Measurements from ENCODE around the gene SLC16A12. TPM values are rescaled to one million over a fixed set of nuclear protein-coding genes. Genes with fewer than 3 reads are reported as not detected.
A peak's percentile ranks its signal among the peaks of the same experiment; 100 is the strongest.
"Not testable (repeated sequence)": the region's sequence is repeated elsewhere in the genome, so short reads cannot be mapped to it uniquely, and the experiment has no call there.

The SLC16A12 gene
- total and polyA plus RNA-seq, 4 donors, result 0.21 to 6.7 (median 0.54) TPM

DNA sequence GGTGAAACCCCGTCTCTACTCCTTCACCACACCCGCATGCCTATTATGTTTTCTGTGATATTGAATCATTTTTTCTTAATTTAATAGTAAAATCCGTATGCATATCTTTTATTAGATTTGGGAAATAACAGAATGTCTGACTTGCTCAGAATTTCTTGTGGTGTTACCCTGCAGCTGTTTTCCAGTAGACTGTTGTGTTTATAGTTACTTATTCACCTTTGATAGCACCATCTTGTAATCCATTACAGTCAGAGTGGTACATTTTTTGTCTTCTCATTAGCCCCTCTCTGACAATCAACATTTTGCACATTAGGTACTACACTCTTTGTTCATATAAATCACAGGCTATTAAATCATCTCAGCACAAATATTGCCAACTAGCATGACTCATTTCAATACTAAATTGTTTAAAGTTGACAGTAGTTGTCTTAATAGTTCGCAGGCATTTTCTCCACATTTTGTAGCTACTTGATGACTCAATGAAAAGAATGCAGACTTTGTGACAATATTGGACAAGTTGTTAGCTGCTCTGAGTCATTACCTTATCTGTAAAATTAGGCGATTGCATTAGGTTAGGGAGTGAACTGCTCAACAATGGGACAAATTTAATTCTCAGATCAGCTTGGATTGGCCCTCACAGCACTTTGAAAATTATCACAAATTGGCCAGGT, 17.8 kb upstream of the SLC16A12 start:
- H3K9me3 ChIP-seq (ENCODE audit: control insufficient read depth, low read length), result no peaks in the 10 kb centered on the region
- no peak overlapping the region for H3K27ac ChIP-seq (ENCODE audit: low read depth in 1 of 2, low read length in 2 of 2)
- no peaks in the 10 kb centered on the region for H3K4me1 ChIP-seq (ENCODE audit: control insufficient read depth in 1 of 2, insufficient read depth in 2 of 2, low read length in 2 of 2)
- no peak overlapping the region for H3K4me3 ChIP-seq (ENCODE audit: low read length in 2 of 2)
- no peak for DNase-seq
- peak; percentile 59 for ATAC-seq (ENCODE audit: low FRiP score)
- WGBS, 2 donors, result 44 to 45% methylated on average over 5 of the region's 5 CpGs
- H3K36me3 ChIP-seq (ENCODE audit: control insufficient read depth in 1 of 2, insufficient read depth in 2 of 2, low read length in 1 of 2), result no peaks in the 10 kb centered on the region
- intact Hi-C loops (cut with DNase I), result no loop called here
- H3K27me3 ChIP-seq (ENCODE audit: control insufficient read depth in 1 of 2, insufficient read depth in 2 of 2, low read length in 1 of 2), result no peaks in the 10 kb centered on the region

DNA sequence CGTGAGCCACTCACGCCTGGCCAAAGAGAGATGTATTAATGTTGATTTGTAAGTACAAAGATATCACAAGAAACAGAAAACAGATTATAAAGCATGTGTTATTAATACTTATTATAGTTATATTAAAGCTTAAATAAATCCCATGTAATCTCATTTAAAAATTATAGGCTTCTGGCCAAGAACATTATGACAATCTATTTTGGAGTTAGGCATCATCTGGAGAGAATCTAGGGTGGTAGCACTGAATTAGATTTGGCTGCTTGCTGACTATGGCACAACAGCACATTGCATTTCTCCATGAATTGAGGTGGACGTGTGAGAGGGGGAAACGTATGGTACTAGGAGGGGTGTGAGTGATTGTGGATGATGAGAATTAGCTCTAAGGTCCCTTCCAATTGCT, 16.8 kb upstream of the SLC16A12 start:
- DNase-seq, result no peak
- no peak overlapping the region for H3K27ac ChIP-seq (ENCODE audit: low read depth in 1 of 2, low read length in 2 of 2)
- WGBS, 2 donors, result 74% methylated on average over 4 of the region's 4 CpGs
- H3K36me3 ChIP-seq (ENCODE audit: control insufficient read depth in 1 of 2, insufficient read depth in 2 of 2, low read length in 1 of 2), result no peaks in the 10 kb centered on the region
- no peaks in the 10 kb centered on the region for H3K4me1 ChIP-seq (ENCODE audit: control insufficient read depth in 1 of 2, insufficient read depth in 2 of 2, low read length in 2 of 2)
- no peak for ATAC-seq (ENCODE audit: low FRiP score)
- H3K4me3 ChIP-seq (ENCODE audit: low read length in 2 of 2), result no peak overlapping the region
- intact Hi-C loops (cut with DNase I), result no loop called here
- H3K27me3 ChIP-seq (ENCODE audit: control insufficient read depth in 1 of 2, insufficient read depth in 2 of 2, low read length in 1 of 2), result no peaks in the 10 kb centered on the region
- no peaks in the 10 kb centered on the region for H3K9me3 ChIP-seq (ENCODE audit: control insufficient read depth, low read length)

DNA sequence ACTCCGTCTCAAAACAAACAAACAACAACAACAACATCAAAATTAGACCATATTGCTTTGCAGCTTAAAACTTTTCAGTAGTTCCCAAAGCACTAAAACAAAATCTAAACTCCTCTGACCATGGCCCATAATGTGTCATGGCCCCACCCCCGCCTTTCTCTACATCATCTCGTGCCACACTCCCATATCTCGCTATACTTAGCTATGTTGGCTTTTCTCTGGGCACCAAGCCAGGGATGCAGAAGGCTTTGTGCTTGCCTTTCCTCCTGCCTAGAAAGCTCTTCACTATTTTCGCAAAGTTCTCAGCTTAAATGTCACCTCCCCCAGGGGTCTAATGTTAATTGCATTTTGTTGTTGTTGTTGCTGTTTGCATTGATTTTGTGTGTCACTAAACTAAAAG, 15.1 kb upstream of the SLC16A12 start:
- intact Hi-C loops (cut with DNase I), result no loop called here
- Histone ChIP-seq H3K36me3 (ENCODE audit: control insufficient read depth in 1 of 2, insufficient read depth in 2 of 2, low read length in 1 of 2) (no peaks in the 10 kb centered on the region), H3K27me3 (ENCODE audit: control insufficient read depth in 1 of 2, insufficient read depth in 2 of 2, low read length in 1 of 2) (no peaks in the 10 kb centered on the region), H3K27ac (ENCODE audit: low read depth in 1 of 2, low read length in 2 of 2) (no peak overlapping the region), H3K4me3 (ENCODE audit: low read length in 2 of 2) (no peak overlapping the region), H3K9me3 (ENCODE audit: control insufficient read depth, low read length) (no peaks in the 10 kb centered on the region), H3K4me1 (ENCODE audit: control insufficient read depth in 1 of 2, insufficient read depth in 2 of 2, low read length in 2 of 2) (no peaks in the 10 kb centered on the region)
- WGBS, 2 donors, result 22 to 26% methylated on average over 5 of the region's 5 CpGs
- ATAC-seq (ENCODE audit: low FRiP score), result no peak
- peak in 1 of 2 donors; percentile 48 for DNase-seq

DNA sequence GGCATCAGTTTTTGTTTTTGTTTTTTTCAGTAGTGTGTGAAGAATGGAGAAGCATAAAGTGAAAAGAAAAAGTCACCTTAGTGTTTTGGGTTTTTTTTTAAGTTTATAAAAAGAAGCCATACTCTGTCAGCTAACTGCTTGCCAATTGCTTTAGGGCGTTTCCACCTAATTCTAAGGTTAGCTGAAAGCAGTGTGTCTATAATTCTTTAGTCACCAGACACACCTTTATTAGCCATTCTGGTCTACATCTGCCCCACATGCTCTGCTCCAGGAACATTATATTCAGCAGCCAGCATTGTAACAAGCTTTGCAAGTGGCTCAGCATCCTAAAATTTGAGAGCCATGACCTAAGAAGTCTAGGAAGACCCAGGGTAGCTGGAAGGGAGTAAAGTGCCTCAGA, 14.1 kb upstream of the SLC16A12 start:
- H3K9me3 ChIP-seq (ENCODE audit: control insufficient read depth, low read length), result no peaks in the 10 kb centered on the region
- ATAC-seq (ENCODE audit: low FRiP score) (no peak), DNase-seq (no peak)
- no peaks in the 10 kb centered on the region for H3K4me1 ChIP-seq (ENCODE audit: control insufficient read depth in 1 of 2, insufficient read depth in 2 of 2, low read length in 2 of 2)
- 80 to 89% methylated on average over 1 of the region's 1 CpG for WGBS, 2 donors
- intact Hi-C loops (cut with DNase I), result no loop called here
- H3K4me3 ChIP-seq (ENCODE audit: low read length in 2 of 2), result no peak overlapping the region
- H3K27ac ChIP-seq (ENCODE audit: low read depth in 1 of 2, low read length in 2 of 2), result no peak overlapping the region
- H3K27me3 ChIP-seq (ENCODE audit: control insufficient read depth in 1 of 2, insufficient read depth in 2 of 2, low read length in 1 of 2), result no peaks in the 10 kb centered on the region
- H3K36me3 ChIP-seq (ENCODE audit: control insufficient read depth in 1 of 2, insufficient read depth in 2 of 2, low read length in 1 of 2), result no peaks in the 10 kb centered on the region

DNA sequence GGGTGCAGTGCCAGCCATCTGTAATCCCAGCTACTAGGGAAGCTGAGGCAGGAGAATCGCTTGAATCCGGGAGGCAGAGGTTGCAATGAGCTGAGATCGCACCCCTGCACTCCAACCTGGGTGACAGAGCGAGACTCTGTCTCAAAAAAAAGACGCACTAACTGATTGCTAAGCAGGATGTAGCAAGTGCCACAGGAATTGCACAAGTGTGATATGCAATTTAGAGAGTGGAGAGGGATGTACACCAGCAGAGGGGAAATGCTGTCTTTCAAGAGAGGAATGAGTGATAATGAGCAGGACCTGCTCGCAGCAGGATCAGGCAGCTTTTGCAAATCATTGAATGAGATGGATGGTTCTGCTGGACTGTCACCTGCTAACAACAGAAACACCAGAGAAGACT, 13.3 kb upstream of the SLC16A12 start:
- Histone ChIP-seq H3K9me3 (ENCODE audit: control insufficient read depth, low read length) (no peaks in the 10 kb centered on the region), H3K27me3 (ENCODE audit: control insufficient read depth in 1 of 2, insufficient read depth in 2 of 2, low read length in 1 of 2) (no peaks in the 10 kb centered on the region), H3K27ac (ENCODE audit: low read depth in 1 of 2, low read length in 2 of 2) (no peak overlapping the region), H3K36me3 (ENCODE audit: control insufficient read depth in 1 of 2, insufficient read depth in 2 of 2, low read length in 1 of 2) (no peaks in the 10 kb centered on the region), H3K4me1 (ENCODE audit: control insufficient read depth in 1 of 2, insufficient read depth in 2 of 2, low read length in 2 of 2) (no peaks in the 10 kb centered on the region), H3K4me3 (ENCODE audit: low read length in 2 of 2) (no peak overlapping the region)
- no peak for ATAC-seq (ENCODE audit: low FRiP score)
- no peak for DNase-seq
- intact Hi-C loops (cut with DNase I), result no loop called here
- 94 to 96% methylated on average over 6 of the region's 6 CpGs for WGBS, 2 donors

DNA sequence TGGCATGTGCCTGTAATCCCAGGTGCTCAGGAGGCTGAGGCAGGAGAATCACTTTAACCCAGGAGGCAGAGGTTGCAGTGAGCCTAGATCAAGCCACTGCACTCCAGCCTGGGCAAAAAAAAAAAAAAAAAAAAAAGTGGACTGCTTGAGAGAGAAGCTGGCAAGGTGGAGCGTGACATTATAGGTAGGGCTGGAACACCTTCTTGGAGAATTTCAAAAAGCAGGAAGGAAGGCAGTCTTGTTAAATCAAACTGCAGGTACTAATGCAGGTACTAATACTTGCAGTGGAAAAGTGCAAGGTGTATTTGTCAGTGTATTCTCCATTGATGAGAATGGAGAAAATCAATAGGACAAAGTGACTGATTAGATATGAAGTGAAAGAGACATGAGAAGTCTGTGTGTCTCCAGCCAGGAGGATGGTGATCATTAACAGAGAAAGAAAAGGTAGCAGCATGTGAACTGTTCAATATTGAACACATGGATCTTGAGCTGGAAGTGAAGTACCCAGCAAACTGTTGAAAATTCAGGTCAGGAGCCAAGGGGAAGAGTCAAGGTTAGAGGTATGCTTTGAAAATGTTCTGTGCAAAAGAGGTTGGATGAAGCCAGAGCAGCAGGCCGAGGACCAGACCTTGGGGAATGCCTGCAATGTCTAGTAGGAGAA, 12.6 kb upstream of the SLC16A12 start:
- no peaks in the 10 kb centered on the region for H3K4me1 ChIP-seq (ENCODE audit: control insufficient read depth in 1 of 2, insufficient read depth in 2 of 2, low read length in 2 of 2)
- H3K36me3 ChIP-seq (ENCODE audit: control insufficient read depth in 1 of 2, insufficient read depth in 2 of 2, low read length in 1 of 2), result no peaks in the 10 kb centered on the region
- intact Hi-C loops (cut with DNase I), result no loop called here
- no peaks in the 10 kb centered on the region for H3K27me3 ChIP-seq (ENCODE audit: control insufficient read depth in 1 of 2, insufficient read depth in 2 of 2, low read length in 1 of 2)
- H3K27ac ChIP-seq (ENCODE audit: low read depth in 1 of 2, low read length in 2 of 2), result no peak overlapping the region
- no peak for DNase-seq
- ATAC-seq (ENCODE audit: low FRiP score), result no peak
- H3K4me3 ChIP-seq (ENCODE audit: low read length in 2 of 2), result no peak overlapping the region
- 88 to 90% methylated on average over 2 of the region's 2 CpGs for WGBS, 2 donors
- H3K9me3 ChIP-seq (ENCODE audit: control insufficient read depth, low read length), result no peaks in the 10 kb centered on the region

DNA sequence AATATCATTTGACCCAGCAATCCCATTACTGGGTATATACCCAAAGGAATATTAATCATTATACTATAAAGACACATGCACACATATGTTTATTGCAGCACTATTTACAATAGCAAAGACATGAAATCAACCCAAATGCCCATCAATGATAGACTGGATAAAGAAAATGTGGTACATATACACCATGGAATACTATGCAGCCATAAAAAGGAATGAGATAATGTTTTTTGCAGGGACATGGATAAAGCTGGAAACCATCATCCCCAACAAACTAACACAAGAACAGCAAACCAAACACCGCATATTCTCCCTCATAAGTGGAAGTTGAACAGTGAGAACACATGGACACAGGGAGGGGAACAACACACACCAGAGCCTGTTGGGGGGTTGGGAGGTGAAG, 11.3 kb upstream of the SLC16A12 start:
- H3K27me3 ChIP-seq (ENCODE audit: control insufficient read depth in 1 of 2, insufficient read depth in 2 of 2, low read length in 1 of 2); H3K27ac ChIP-seq (ENCODE audit: low read depth in 1 of 2, low read length in 2 of 2); intact Hi-C loops (cut with DNase I); H3K36me3 ChIP-seq (ENCODE audit: control insufficient read depth in 1 of 2, insufficient read depth in 2 of 2, low read length in 1 of 2); H3K4me1 ChIP-seq (ENCODE audit: control insufficient read depth in 1 of 2, insufficient read depth in 2 of 2, low read length in 2 of 2); H3K4me3 ChIP-seq (ENCODE audit: low read length in 2 of 2); ATAC-seq (ENCODE audit: low FRiP score); H3K9me3 ChIP-seq (ENCODE audit: control insufficient read depth, low read length); DNase-seq: not testable (repeated sequence)
- WGBS, 2 donors, result 95% methylated on average over 1 of the region's 1 CpG

DNA sequence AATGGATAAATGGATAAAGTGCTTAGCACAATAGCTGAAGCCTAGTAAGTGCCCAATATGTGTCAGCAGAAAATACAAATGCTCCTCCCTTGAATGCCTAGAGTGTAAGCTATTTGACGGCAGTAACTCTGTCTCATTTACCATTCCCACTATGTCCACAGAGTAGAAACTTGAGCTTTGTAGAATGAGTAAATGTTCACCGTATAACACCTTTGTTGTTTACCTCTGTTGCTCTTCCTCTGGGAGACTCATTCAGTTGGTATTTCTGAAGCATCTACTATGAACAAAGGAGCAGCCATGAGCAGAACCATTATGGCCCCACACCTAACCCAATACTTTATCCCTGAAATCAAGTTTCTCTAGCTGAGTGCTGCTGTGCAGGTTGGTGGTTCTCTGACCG, 8.4 kb upstream of the SLC16A12 start:
- no peaks in the 10 kb centered on the region for H3K4me1 ChIP-seq (ENCODE audit: control insufficient read depth in 1 of 2, insufficient read depth in 2 of 2, low read length in 2 of 2)
- 75 to 95% methylated on average over 3 of the region's 3 CpGs for WGBS, 2 donors
- H3K27ac ChIP-seq (ENCODE audit: low read depth in 1 of 2, low read length in 2 of 2), result no peak overlapping the region
- H3K36me3 ChIP-seq (ENCODE audit: control insufficient read depth in 1 of 2, insufficient read depth in 2 of 2, low read length in 1 of 2), result no peaks in the 10 kb centered on the region
- H3K4me3 ChIP-seq (ENCODE audit: low read length in 2 of 2), result no peak overlapping the region
- no peak for ATAC-seq (ENCODE audit: low FRiP score)
- no peaks in the 10 kb centered on the region for H3K9me3 ChIP-seq (ENCODE audit: control insufficient read depth, low read length)
- no peaks in the 10 kb centered on the region for H3K27me3 ChIP-seq (ENCODE audit: control insufficient read depth in 1 of 2, insufficient read depth in 2 of 2, low read length in 1 of 2)
- no peak for DNase-seq
- intact Hi-C loops (cut with DNase I), result no loop called here

DNA sequence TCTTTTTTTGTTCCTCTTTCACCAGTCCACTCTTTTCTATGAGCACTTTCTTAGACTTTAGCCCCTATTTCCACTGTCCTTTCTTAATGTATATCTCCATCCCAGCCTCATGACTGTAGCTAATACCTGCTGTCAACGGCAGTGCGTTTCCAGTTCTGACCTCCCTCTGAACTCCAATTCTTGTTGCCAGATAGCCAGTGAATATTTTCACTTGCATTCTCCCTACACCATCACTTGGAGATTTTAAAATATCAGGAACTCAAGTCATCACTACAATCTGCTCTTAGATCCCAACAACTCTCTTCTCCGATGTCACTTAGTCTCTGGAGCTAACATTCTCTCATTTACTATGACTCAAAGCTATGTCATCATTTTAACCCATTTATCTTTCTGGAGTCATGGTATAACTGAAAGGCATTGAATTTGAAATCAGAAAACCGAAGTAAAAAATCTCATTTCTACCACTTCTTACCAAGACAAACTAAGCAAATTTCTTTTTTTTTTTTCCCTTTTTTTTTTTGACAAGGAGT, 5.1 kb upstream of the SLC16A12 start:
- 79 to 84% methylated on average over 4 of the region's 4 CpGs for WGBS, 2 donors
- no peak for ATAC-seq (ENCODE audit: low FRiP score)
- H3K36me3 ChIP-seq (ENCODE audit: control insufficient read depth in 1 of 2, insufficient read depth in 2 of 2, low read length in 1 of 2), result no peaks in the 10 kb centered on the region
- no peaks in the 10 kb centered on the region for H3K27me3 ChIP-seq (ENCODE audit: control insufficient read depth in 1 of 2, insufficient read depth in 2 of 2, low read length in 1 of 2)
- no peaks in the 10 kb centered on the region for H3K4me1 ChIP-seq (ENCODE audit: control insufficient read depth in 1 of 2, insufficient read depth in 2 of 2, low read length in 2 of 2)
- no peak for DNase-seq
- no peak overlapping the region for H3K27ac ChIP-seq (ENCODE audit: low read depth in 1 of 2, low read length in 2 of 2)
- no peak overlapping the region for H3K4me3 ChIP-seq (ENCODE audit: low read length in 2 of 2)
- intact Hi-C loops (cut with DNase I), result no loop called here
- H3K9me3 ChIP-seq (ENCODE audit: control insufficient read depth, low read length), result no peaks in the 10 kb centered on the region
